Smooth muscle cell (in vitro differentiated cells): Measurements from ENCODE around the gene METTL25B. TPM values are rescaled to one million over a fixed set of nuclear protein-coding genes. Genes with fewer than 3 reads are reported as not detected.
A peak's percentile ranks its signal among the peaks of the same experiment; 100 is the strongest.

ENCODE experiments used
- DNase-seq: peaks from one replicate; lab custom pipeline; 2025; ENCODE audit not compliant: unreplicated experiment; lab: John Stamatoyannopoulos, UW
- H2AFZ ChIP-seq: fragments of 200-600 bp; sonication (generic); 2 replicates; pipeline ENCODE4 v1.6.0; 2016; ENCODE audit warnings: antibody characterized with exemption, low read depth, mild to moderate bottlenecking
- H3F3A ChIP-seq: fragments of 200-600 bp; sonication (generic); 2 replicates; pipeline ENCODE4 v1.6.0; 2017; ENCODE audit warnings: antibody characterized with exemption, low read depth
- H3K27ac ChIP-seq: fragments of 200-600 bp; sonication (generic); 2 replicates; pipeline ENCODE4 v1.5.1; 2016; ENCODE audit warnings: low read depth, mild to moderate bottlenecking
- H3K27me3 ChIP-seq: fragments of 200-600 bp; sonication (generic); 2 replicates; pipeline ENCODE4 v1.6.1; 2016; ENCODE audit warnings: low read depth, mild to moderate bottlenecking
- H3K36me3 ChIP-seq: fragments of 200-600 bp; sonication (generic); 2 replicates; pipeline ENCODE4 v1.5.1; 2016; ENCODE audit warnings: low read depth
- H3K4me1 ChIP-seq: fragments of 200-600 bp; sonication (generic); 2 replicates; pipeline ENCODE4 v1.5.1; 2016; ENCODE audit warnings: low read depth
- H3K4me2 ChIP-seq: fragments of 200-600 bp; sonication (generic); 2 replicates; pipeline ENCODE4 v1.6.0; 2016; ENCODE audit warnings: mild to moderate bottlenecking
- H3K4me3 ChIP-seq: fragments of 200-600 bp; sonication (generic); 2 replicates; pipeline ENCODE4 v1.5.1; 2016; ENCODE audit warnings: mild to moderate bottlenecking
- H3K79me2 ChIP-seq: fragments of 200-600 bp; sonication (generic); 2 replicates; pipeline ENCODE4 v1.6.0; 2016; ENCODE audit warnings: low read depth, mild to moderate bottlenecking
- H3K9ac ChIP-seq: fragments of 200-600 bp; sonication (generic); 2 replicates; pipeline ENCODE4 v1.6.0; 2016; ENCODE audit warnings: low read depth
- H3K9me3 ChIP-seq: fragments of 200-600 bp; sonication (generic); replicated peaks from 2 replicates; pipeline ENCODE4 v1.5.1; 2016; ENCODE audit warnings: low read depth
- H4K20me1 ChIP-seq: fragments of 200-600 bp; sonication (generic); 2 replicates; pipeline ENCODE4 v1.6.0; 2016; ENCODE audit warnings: low read depth
- CTCF ChIP-seq: fragments of 200-600 bp; sonication (generic); IDR thresholded peaks from 2 replicates; pipeline ENCODE4 v1.5.1; 2017; ENCODE audit warnings: borderline replicate concordance, mild to moderate bottlenecking, antibody characterized with exemption; ENCODE audit not compliant: insufficient read depth, poor library complexity, severe bottlenecking
- WGBS: methylation state at CpG from one replicate; pipeline ENCODE4 v1.1.7; 2016; ENCODE audit warnings: low lambda C conversion rate; 5-methylcytosine and 5-hydroxymethylcytosine counted together
- polyA plus RNA-seq: library from polyadenylated mRNA; unstranded; fragments of >200 nt; fragmentation: Nextera tagmentation; extraction: Ambion mirVana; gene quantifications from 2 replicates; pipeline ENCODE4 v1.2.1, GENCODE V29; 2016
- total RNA-seq: library from RNA; depleted of rRNA; stranded (reverse); fragments of >200 nt; gene quantifications from 2 replicates; pipeline ENCODE4 v1.2.3, GENCODE V29; 2014

The METTL25B gene
- total and polyA plus RNA-seq, 2 experiments from 2014 or later = 11.0 to 17.5 TPM

GRCh38 chr1:156766298-156767100 lies 38.2 kb downstream of the METTL25B start:
- Histone ChIP-seq H3K36me3 (no peaks in the 10 kb centered on the region), H3K4me1 (peaks cover 14% of the 10 kb centered on the region), H3K9me3 (no peaks in the 10 kb centered on the region), H3K4me2 (peak overlapping the region; percentile 87), H3K27me3 (no peaks in the 10 kb centered on the region), H3K79me2 (peaks cover 41% of the 10 kb centered on the region), H3F3A (peaks cover 9% of the 10 kb centered on the region), H3K9ac (peak overlapping the region; percentile 46), H2AFZ (peak overlapping the region; percentile 71), H3K27ac (peak overlapping the region; percentile 42), H4K20me1 (peaks cover 35% of the 10 kb centered on the region), H3K4me3 (peak overlapping the region; percentile 86)
- no peak for DNase-seq
- 30% methylated on average over 14 of the region's 14 CpGs for whole genome bisulfite sequencing
- no peak for TF ChIP-seq CTCF

- Histone ChIP-seq H4K20me1 (peaks cover 43% of the 10 kb centered on the region), H3K9ac (peak within 1 kb of the TSS; percentile 95), H3K4me2 (peak within 1 kb of the TSS; percentile 90), H3K79me2 (peaks cover 49% of the 10 kb centered on the region), H3K27me3 (no peaks in the 10 kb centered on the region), H2AFZ (peak within 1 kb of the TSS; percentile 71), H3K27ac (peak within 1 kb of the TSS; percentile 85), H3K9me3 (no peaks in the 10 kb centered on the region), H3K4me1 (peaks cover 16% of the 10 kb centered on the region), H3F3A (peaks cover 9% of the 10 kb centered on the region), H3K36me3 (no peaks in the 10 kb centered on the region), H3K4me3 (peak within 1 kb of the TSS; percentile 86)
- under 1% methylated on average over 50 of the region's 50 CpGs for WGBS
- no peak for TF ChIP-seq CTCF
- DNase-seq = peak; percentile 82
Measured at GRCh38 chr1:156767101-156767878, 39.0 kb downstream of the METTL25B start, which contains the start of gene PRCC. Gene PRCC, plus strand, starts transcription at chr1:156767535. Its CDS starts 237 bp downstream, at chr1:156767772.

GRCh38 chr1:156767879-156768604 lies 39.8 kb downstream of the METTL25B start:
- Histone ChIP-seq H3K9ac (peak overlapping the region; percentile 95), H3F3A (peaks cover 9% of the 10 kb centered on the region), H3K4me2 (peak overlapping the region; percentile 90), H3K4me1 (peaks cover 19% of the 10 kb centered on the region), H3K4me3 (peak overlapping the region; percentile 86), H4K20me1 (peaks cover 50% of the 10 kb centered on the region), H3K27ac (peak overlapping the region; percentile 85), H3K79me2 (peaks cover 55% of the 10 kb centered on the region), H3K27me3 (no peaks in the 10 kb centered on the region), H2AFZ (no peak overlapping the region), H3K36me3 (no peaks in the 10 kb centered on the region), H3K9me3 (no peaks in the 10 kb centered on the region)
- TF ChIP-seq CTCF = no peak
- no peak for DNase-seq
- 2% methylated on average over 23 of the region's 31 CpGs for WGBS
